AG04449 (cell line): ENCODE data around the gene WDR36.

ENCODE experiments used
- CTCF ChIA-PET: fragments of 350-600 bp; formaldehyde crosslinking; extraction: SDS; loops from one replicate; lab custom pipeline; 2021; ENCODE audit warnings: antibody characterized with exemption; lab: Yijun Ruan, JAX
- POLR2A ChIA-PET: fragments of 400-600, 350-600 bp; formaldehyde crosslinking; extraction: SDS; loops from one replicate; lab custom pipeline; 2020; ENCODE audit warnings: antibody characterized with exemption, inconsistent platforms; lab: Yijun Ruan, JAX
- DNase-seq: peaks from one replicate; pipeline ENCODE4 v3.0.0-alpha.2; 2010; ENCODE audit warnings: low read depth, low spot score
- H3K4me3 ChIP-seq: 2 replicates; pipeline ENCODE4 v1.5.1; 2011; ENCODE audit warnings: low read depth, mild to moderate bottlenecking, control low read depth, low read length
- TF ChIP-seq, protein P1 (sequence below): IDR thresholded peaks from one replicate; pipeline ENCODE4 v1.5.1; 2011; ENCODE audit warnings: mild to moderate bottlenecking, moderate library complexity, low read length, control low read depth, inconsistent platforms; ENCODE audit not compliant: insufficient read depth; ENCODE audit errors: missing control alignments

Gene WDR36

DNA sequence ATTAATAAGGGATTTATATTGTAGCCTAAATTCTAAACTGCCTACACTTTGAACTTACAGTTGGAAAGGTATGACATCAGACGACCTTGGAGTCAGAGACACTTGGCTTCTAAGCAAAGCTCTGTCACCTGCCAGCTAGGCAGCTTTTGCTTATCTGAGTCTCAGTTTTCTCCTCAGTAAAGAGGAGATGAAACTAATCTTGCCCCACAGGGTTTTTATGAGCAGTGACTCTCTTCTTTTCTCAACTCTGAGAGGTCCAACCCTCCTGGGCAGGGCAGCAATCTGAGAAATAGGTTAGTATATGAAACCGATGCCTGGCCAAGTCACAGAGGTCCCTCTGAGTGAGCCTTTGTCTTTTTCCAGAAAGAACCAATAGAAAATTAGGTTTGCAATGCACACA, 53.9 kb downstream of the WDR36 start:
- ChIA-PET CTCF (interaction anchor here (1.2 kb wide), 1 partner anchor 386 kb away, joined by 4 read pairs; no protein-coding TSS in a partner anchor), POLR2A (no interaction called here)
- DNase-seq = no peak
- TF ChIP-seq, protein P1, sequence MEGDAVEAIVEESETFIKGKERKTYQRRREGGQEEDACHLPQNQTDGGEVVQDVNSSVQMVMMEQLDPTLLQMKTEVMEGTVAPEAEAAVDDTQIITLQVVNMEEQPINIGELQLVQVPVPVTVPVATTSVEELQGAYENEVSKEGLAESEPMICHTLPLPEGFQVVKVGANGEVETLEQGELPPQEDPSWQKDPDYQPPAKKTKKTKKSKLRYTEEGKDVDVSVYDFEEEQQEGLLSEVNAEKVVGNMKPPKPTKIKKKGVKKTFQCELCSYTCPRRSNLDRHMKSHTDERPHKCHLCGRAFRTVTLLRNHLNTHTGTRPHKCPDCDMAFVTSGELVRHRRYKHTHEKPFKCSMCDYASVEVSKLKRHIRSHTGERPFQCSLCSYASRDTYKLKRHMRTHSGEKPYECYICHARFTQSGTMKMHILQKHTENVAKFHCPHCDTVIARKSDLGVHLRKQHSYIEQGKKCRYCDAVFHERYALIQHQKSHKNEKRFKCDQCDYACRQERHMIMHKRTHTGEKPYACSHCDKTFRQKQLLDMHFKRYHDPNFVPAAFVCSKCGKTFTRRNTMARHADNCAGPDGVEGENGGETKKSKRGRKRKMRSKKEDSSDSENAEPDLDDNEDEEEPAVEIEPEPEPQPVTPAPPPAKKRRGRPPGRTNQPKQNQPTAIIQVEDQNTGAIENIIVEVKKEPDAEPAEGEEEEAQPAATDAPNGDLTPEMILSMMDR = no peak
- no peak overlapping the region for H3K4me3 ChIP-seq

DNA sequence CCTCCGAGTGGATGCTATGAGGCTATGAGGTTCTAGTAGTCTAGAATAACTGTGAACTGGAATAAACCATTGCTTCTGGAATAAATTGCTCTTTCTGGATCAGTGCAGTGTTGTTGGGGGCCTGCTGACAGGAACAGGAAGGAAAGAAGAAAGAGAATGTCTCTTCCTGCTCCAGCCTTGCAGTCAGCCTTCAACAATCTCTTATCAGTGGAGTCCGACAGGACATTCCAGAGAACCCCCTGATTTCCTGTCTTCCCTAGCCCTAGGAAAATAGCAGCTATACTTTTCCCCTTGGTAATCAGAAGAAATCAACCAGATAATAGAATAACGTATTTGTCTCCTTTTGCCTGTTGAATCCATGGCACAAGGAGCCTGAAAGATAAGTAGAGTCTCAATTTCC, 55.4 kb downstream of the WDR36 start:
- no peak overlapping the region for H3K4me3 ChIP-seq
- POLR2A ChIA-PET = no interaction called here
- CTCF ChIA-PET = interaction anchor here (1.0 to 1.6 kb wide), 2 partner anchors 9 to 12 kb away, joined by 3 to 4 read pairs; no protein-coding TSS in a partner anchor
- DNase-seq = no peak
- TF ChIP-seq, protein P1 = no peak

DNA sequence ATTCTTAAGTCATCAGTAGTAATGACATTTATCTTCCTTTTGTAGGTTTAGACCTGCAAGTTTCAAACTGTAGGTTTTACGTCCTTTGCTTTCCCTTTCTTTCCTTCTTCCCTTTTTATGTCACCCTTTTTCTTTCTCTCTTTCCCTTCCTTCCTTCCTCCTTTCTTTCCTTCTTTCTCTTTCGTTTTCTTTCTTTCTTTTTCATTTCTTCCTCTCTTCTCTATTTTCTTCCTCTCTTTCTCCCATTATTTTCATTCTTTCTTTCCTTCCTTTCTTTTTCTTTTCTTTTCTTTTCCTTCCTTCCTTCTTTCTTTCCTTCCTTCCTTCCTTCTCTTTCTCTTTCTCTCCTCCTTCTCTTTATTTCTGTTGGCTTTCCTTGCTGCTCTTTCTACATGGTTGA, 59.9 kb downstream of the WDR36 start:
- ChIA-PET CTCF (interaction anchor here (0.8 kb wide), 1 partner anchor 278 kb away, joined by 3 read pairs; no protein-coding TSS in a partner anchor), POLR2A (no interaction called here)
- TF ChIP-seq, protein P1 = no peak
- H3K4me3 ChIP-seq = no peak overlapping the region
- DNase-seq = no peak

DNA sequence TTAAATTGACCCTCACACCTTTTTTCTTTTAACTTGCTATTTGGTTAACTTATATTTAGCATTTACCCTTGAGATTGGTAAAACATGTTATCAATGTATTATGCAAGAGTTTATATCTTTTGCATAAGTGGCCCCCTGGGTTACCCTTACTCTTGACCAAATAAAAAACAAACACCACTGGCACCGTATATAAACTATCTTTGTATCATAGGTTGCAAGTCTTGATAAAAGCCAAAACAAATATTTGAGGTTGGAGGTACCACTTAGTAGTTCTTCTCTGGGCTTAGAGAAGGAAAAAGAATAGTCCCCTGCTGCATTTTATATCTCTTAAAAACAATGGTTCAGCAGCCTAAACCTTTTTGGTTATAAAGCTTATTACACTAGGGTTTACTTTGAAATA, 61.3 kb downstream of the WDR36 start:
- DNase-seq = no peak
- CTCF ChIA-PET = interaction anchor here (1.0 kb wide), 1 partner anchor 308 kb away, joined by 3 read pairs; no protein-coding TSS in a partner anchor
- TF ChIP-seq, protein P1 = no peak
- POLR2A ChIA-PET = no interaction called here
- no peak overlapping the region for H3K4me3 ChIP-seq

DNA sequence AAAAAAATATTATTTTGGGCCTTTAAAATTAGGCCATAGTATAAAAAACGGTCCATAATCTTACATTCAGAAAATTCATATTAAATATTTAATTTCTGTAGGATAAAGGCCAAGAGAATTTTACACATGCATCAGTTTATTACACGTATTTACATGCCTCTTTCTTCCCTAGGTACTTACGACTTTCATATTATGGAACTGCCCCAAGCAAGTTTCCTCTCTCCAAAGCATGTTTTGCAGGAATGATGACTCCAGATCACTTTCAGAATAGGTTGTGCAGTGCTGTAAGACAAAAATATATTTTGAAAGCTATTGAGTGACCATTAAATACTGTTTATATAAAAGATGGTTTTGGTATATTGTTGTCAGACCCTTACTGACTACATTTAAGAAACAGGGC, 61.8 kb downstream of the WDR36 start:
- ChIA-PET CTCF (interaction anchor here (1.0 kb wide), 1 partner anchor 308 kb away, joined by 3 read pairs; no protein-coding TSS in a partner anchor), POLR2A (no interaction called here)
- DNase-seq = no peak
- H3K4me3 ChIP-seq = no peak overlapping the region
- TF ChIP-seq, protein P1 = no peak

DNA sequence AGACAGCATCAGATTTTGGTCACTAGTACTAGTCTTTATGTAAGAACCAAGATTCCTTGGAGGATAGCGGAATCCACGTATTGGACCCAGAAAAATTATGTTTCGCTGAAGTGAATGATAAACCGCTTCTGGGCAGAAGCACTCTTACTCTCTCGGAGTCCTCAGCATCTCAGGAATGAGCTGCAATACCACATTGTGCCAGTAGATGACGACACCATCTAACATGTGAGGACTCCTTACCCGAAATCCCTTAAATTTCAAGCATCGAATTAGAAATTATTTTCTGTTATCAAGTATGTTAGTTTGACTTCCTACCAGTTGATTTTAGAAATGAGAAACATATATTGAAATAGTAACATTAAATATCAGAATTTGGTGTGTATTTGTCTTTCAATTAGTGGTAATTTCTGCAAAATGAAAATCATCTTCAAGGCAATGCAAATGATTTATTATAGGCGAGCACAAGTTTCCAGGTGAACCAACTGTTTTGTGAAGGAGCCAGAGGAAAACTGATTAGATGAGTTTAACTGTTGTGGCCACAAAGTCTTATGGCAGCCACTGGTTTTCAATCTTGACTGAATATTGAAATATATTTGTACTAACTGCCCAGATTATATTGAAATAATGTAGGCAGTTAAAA, 66.1 kb downstream of the WDR36 start:
- TF ChIP-seq, protein P1 = peak; percentile 91
- POLR2A ChIA-PET = no interaction called here
- DNase-seq = peak; percentile 31
- H3K4me3 ChIP-seq = no peak overlapping the region
- CTCF ChIA-PET = interaction anchor here (0.6 to 8.7 kb wide), 16 partner anchors 11 to 1003 kb away, joined by 3 to 50 read pairs (median 3); no protein-coding TSS in a partner anchor
